OCI-LY3 (cell line): ENCODE data around the gene KDM5B.

Experiments
- CTCF ChIP-seq: fragments of 200-600, 300-600 bp; sonication (generic); IDR thresholded peaks from 2 replicates; pipeline ENCODE4 v1.5.1; 2014; ENCODE audit warnings: antibody characterized with exemption, low read length, low read depth
- EZH2phosphoT487 ChIP-seq: fragments of 200-600 bp; shearing (Covaris generic); IDR thresholded peaks from 2 replicates; pipeline ENCODE4 v1.6.1; 2018; ENCODE audit warnings: antibody characterized with exemption, mixed run types, low read depth

- TF ChIP-seq EZH2phosphoT487 (no peak), CTCF (no peak)
Measured at GRCh38 chr1:202807451-202807925, 733 bp downstream of the KDM5B start.
